ENCODE results near the gene CMA1. TPM values are rescaled to one million over a fixed set of nuclear protein-coding genes. Genes with fewer than 3 reads are reported as not detected.
"Not testable (repeated sequence)": the region's sequence is repeated elsewhere in the genome, so short reads cannot be mapped to it uniquely, and the experiment has no call there.

CMA1 gene
- total RNA-seq, 1 experiment from 2014 or later: not detected

DNA sequence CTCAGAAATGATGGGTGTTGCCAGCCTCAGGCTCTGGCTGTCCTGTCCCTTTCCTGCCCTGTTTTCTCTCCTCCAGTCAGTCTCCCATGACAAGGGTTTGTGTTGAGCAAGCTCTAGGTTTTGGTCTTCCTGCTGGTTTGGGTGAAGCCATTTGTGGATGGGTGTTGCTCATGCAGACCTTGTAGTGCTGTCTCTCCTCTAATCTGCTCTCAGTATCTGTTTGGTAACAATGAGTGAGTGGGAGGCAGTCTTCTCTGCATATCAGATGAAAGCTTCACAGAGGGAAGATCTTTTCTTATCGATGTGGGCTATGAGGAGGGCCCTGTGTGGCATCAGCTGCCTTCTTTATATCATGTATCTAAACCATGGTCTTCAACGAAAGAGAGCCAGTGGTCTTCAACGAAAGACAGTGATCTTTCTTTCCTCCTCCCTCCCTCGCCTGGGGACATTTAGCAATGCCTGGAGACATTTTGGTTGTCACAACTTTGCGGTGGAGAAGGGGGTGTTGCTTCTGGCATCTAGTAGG lies 3.6 kb downstream of the CMA1 start:
- H3K4me1 ChIP-seq (ENCODE audit: insufficient read depth, low read length): no peaks in the 10 kb centered on the region; the same call in 1 of the 2 replicates
- H3K4me3 Mint-ChIP-seq: no peak overlapping the region
- H3K56ac ChIP-seq (ENCODE audit: insufficient read length, low read depth, low read length): no peak overlapping the region
- no peaks in the 10 kb centered on the region for H3K23me2 ChIP-seq (ENCODE audit: insufficient read length, low read depth, low read length, poor library complexity, severe bottlenecking)
- no peak for DNase-seq
- no peaks in the 10 kb centered on the region for H3K27me3 ChIP-seq (ENCODE audit: insufficient read depth, low read length)
- H3K27ac Mint-ChIP-seq: no peak overlapping the region
- H4K8ac ChIP-seq (replicated peaks; ENCODE audit: insufficient read length, low read depth, low read length): no peak overlapping the region
- H2BK120ac ChIP-seq (ENCODE audit: low read depth, low read length, poor library complexity, severe bottlenecking): no peak overlapping the region
- no peak overlapping the region for H2BK12ac ChIP-seq (ENCODE audit: insufficient read length, low read depth, low read length)
- H3K9ac ChIP-seq (ENCODE audit: extremely low read depth, insufficient read length, low read length): no peak overlapping the region
- no peak overlapping the region for H3K18ac ChIP-seq (ENCODE audit: insufficient read length, low read depth, low read length)
- peaks cover 3% of the 10 kb centered on the region; the same call in 1 of the 2 replicates for H3K27me3 Mint-ChIP-seq (ENCODE audit: low read depth)
- no peak overlapping the region for H4K91ac ChIP-seq (ENCODE audit: insufficient read length, low read depth, low read length)
- H2AK5ac ChIP-seq (ENCODE audit: insufficient read length, low read length): no peak overlapping the region
- no peak overlapping the region for H3K23ac ChIP-seq (ENCODE audit: insufficient read length, low read depth, low read length)
- H3K36me3 Mint-ChIP-seq (ENCODE audit: insufficient read depth in 1 of 3, low read depth in 3 of 3): peaks cover 0 to 42% (median 0%) of the 10 kb centered on the region in 3 experiments; a peak in 2 of 7 replicates
- H3K14ac ChIP-seq (ENCODE audit: insufficient read depth, low read length): no peak overlapping the region
- H2BK20ac ChIP-seq (ENCODE audit: low read depth, low read length, poor library complexity, severe bottlenecking): no peak overlapping the region
- H4K20me1 ChIP-seq (ENCODE audit: control insufficient read depth, insufficient read depth, insufficient read length): no peaks in the 10 kb centered on the region
- WGBS (ENCODE audit: extremely low coverage, insufficient read length, low lambda C conversion rate): no CpG with 5 or more reads among the region's 5 CpGs
- TF ChIP-seq, protein P1, sequence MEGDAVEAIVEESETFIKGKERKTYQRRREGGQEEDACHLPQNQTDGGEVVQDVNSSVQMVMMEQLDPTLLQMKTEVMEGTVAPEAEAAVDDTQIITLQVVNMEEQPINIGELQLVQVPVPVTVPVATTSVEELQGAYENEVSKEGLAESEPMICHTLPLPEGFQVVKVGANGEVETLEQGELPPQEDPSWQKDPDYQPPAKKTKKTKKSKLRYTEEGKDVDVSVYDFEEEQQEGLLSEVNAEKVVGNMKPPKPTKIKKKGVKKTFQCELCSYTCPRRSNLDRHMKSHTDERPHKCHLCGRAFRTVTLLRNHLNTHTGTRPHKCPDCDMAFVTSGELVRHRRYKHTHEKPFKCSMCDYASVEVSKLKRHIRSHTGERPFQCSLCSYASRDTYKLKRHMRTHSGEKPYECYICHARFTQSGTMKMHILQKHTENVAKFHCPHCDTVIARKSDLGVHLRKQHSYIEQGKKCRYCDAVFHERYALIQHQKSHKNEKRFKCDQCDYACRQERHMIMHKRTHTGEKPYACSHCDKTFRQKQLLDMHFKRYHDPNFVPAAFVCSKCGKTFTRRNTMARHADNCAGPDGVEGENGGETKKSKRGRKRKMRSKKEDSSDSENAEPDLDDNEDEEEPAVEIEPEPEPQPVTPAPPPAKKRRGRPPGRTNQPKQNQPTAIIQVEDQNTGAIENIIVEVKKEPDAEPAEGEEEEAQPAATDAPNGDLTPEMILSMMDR (conservative IDR thresholded peaks at IDR 0.05): no peak
- no peak overlapping the region for H2AFZ ChIP-seq (ENCODE audit: low read length)
- H2BK5ac ChIP-seq (ENCODE audit: insufficient read length, low read length): no peak overlapping the region
- H2BK15ac ChIP-seq (ENCODE audit: low read depth, low read length): no peak overlapping the region
- no peak overlapping the region for H3T11ph ChIP-seq (ENCODE audit: low read length)
- H3K4ac ChIP-seq (ENCODE audit: low read depth, low read length): no peak overlapping the region
- peaks cover 0 to 78% of the 10 kb centered on the region in 2 experiments; a peak in 2 of 5 replicates for H3K9me3 Mint-ChIP-seq
- no peaks in the 10 kb centered on the region for H3K79me1 ChIP-seq (ENCODE audit: insufficient read depth, low read depth, low read length, poor library complexity, severe bottlenecking)
- H3K9me3 ChIP-seq (ENCODE audit: control insufficient read depth, low read depth, low read length): no peaks in the 10 kb centered on the region
- H4K5ac ChIP-seq (ENCODE audit: insufficient read length, low read depth, low read length): no peak overlapping the region
- no peak overlapping the region for H3K27ac ChIP-seq (ENCODE audit: insufficient read length, low read depth, low read length)
- no peaks in the 10 kb centered on the region for H3K79me2 ChIP-seq (ENCODE audit: insufficient read depth, low read length)
- H3K4me1 Mint-ChIP-seq: no peaks in the 10 kb centered on the region
- H3K4me2 ChIP-seq (ENCODE audit: insufficient read depth, insufficient read length, low read length): no peak overlapping the region

DNA sequence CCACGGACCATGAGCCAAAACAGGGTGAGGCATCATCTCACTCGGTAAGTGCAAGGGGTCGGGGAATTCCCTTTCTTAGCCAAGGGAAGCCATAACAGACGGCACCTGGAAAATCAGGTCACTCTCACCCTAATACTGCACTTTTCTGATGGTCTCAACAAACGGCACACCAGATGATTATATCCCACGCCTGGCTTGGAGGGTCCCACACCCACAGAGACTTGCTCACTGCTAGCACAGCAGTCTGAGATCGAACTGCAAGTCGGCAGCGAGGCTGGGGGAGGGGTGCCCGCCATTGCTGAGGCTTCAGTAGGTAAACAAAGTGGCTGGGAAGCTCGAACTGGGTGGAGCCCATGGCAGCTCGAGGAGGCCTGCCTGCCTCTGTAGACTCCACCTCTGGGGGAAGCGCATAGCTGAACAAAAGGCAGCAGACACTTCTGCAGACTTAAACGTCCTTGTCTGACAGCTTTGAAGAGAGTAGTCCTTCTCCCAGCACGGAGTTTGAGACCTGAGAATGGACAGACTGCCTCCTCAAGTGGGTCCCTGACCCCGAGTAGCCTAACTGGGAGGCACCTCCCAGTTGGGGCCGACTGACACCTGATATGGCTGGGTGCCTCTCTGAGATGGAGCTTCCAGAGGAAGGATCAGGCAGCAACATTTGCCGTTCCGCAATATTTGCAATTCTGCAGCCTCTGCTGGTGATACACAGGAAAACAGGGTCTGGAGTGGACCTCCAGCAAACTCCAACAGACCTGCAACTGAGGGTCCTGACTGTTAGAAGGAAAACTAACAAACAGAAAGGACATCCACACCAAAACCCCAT lies 16.3 kb downstream of the CMA1 start:
- H3K18ac ChIP-seq (ENCODE audit: insufficient read length, low read depth, low read length); H3K27me3 Mint-ChIP-seq (ENCODE audit: low read depth); H2AK5ac ChIP-seq (ENCODE audit: insufficient read length, low read length); H3K14ac ChIP-seq (ENCODE audit: insufficient read depth, low read length); H4K91ac ChIP-seq (ENCODE audit: insufficient read length, low read depth, low read length); H4K8ac ChIP-seq (replicated peaks; ENCODE audit: insufficient read length, low read depth, low read length); H3K79me1 ChIP-seq (ENCODE audit: insufficient read depth, low read depth, low read length, poor library complexity, severe bottlenecking); H3K36me3 Mint-ChIP-seq (ENCODE audit: insufficient read depth in 1 of 3, low read depth in 3 of 3); H2BK20ac ChIP-seq (ENCODE audit: low read depth, low read length, poor library complexity, severe bottlenecking); H3K4me2 ChIP-seq (ENCODE audit: insufficient read depth, insufficient read length, low read length); H3K4ac ChIP-seq (ENCODE audit: low read depth, low read length); H2AFZ ChIP-seq (ENCODE audit: low read length); H3K4me1 Mint-ChIP-seq; H3K4me3 Mint-ChIP-seq; H2BK12ac ChIP-seq (ENCODE audit: insufficient read length, low read depth, low read length); H3K4me1 ChIP-seq (ENCODE audit: insufficient read depth, low read length); H3K23ac ChIP-seq (ENCODE audit: insufficient read length, low read depth, low read length); H2BK5ac ChIP-seq (ENCODE audit: insufficient read length, low read length); H3K23me2 ChIP-seq (ENCODE audit: insufficient read length, low read depth, low read length, poor library complexity, severe bottlenecking); H3T11ph ChIP-seq (ENCODE audit: low read length); H3K9me3 ChIP-seq (ENCODE audit: control insufficient read depth, low read depth, low read length); H2BK15ac ChIP-seq (ENCODE audit: low read depth, low read length); H3K27ac ChIP-seq (ENCODE audit: insufficient read length, low read depth, low read length); H4K20me1 ChIP-seq (ENCODE audit: control insufficient read depth, insufficient read depth, insufficient read length); H3K27me3 ChIP-seq (ENCODE audit: insufficient read depth, low read length); H3K56ac ChIP-seq (ENCODE audit: insufficient read length, low read depth, low read length); H2BK120ac ChIP-seq (ENCODE audit: low read depth, low read length, poor library complexity, severe bottlenecking); H4K5ac ChIP-seq (ENCODE audit: insufficient read length, low read depth, low read length); DNase-seq; H3K79me2 ChIP-seq (ENCODE audit: insufficient read depth, low read length); H3K9ac ChIP-seq (ENCODE audit: extremely low read depth, insufficient read length, low read length): not testable (repeated sequence)
- WGBS (ENCODE audit: extremely low coverage, insufficient read length, low lambda C conversion rate): no CpG with 5 or more reads among the region's 19 CpGs
- H3K9me3 Mint-ChIP-seq: peaks cover 26 to 37% of the 10 kb centered on the region in 2 experiments
- peak overlapping the region in 1 of 3 experiments; percentile 59; a peak in 1 of 7 replicates for H3K27ac Mint-ChIP-seq

Measured in H9 (cell line).